Prostate gland (tissue), 2 donors: ENCODE measurements around the gene ANKRD2. TPM values are rescaled to one million over a fixed set of nuclear protein-coding genes. Genes with fewer than 3 reads are reported as not detected.
A peak's percentile ranks its signal among the peaks of the same experiment; 100 is the strongest.
"Not testable (repeated sequence)": the region's sequence is repeated elsewhere in the genome, so short reads cannot be mapped to it uniquely, and the experiment has no call there.

ENCODE experiments used
- DNase-seq: peaks from one replicate; pipeline ENCODE4 v3.0.0-alpha.2; 2019; ENCODE audit warnings: low spot score
- H3K27ac ChIP-seq, 2 donors: fragments of 200-600 bp; sonication (generic); 2 replicates each; pipeline ENCODE4 v1.5.1; 2017 to 2019
- H3K27me3 ChIP-seq: fragments of 200-600 bp; sonication (generic); replicated peaks from 2 replicates; pipeline ENCODE4 v1.5.1; 2019; ENCODE audit not compliant: insufficient read depth
- H3K36me3 ChIP-seq, 2 donors: fragments of 200-600 bp; sonication (generic); 1 replicate in 1 of 2; 2 replicates in 1 of 2; pipeline versions ENCODE4 v1.5.1 to v1.8.1; 2017 to 2019
- H3K4me1 ChIP-seq: fragments of 200-600 bp; sonication (generic); replicated peaks from 2 replicates; pipeline ENCODE4 v1.5.1; 2019
- H3K4me3 ChIP-seq, 2 donors: fragments of 200-600 bp; sonication (generic); 2 replicates each; pipeline ENCODE4 v1.5.1; 2017 to 2019
- H3K9me3 ChIP-seq: fragments of 200-600 bp; sonication (generic); 2 replicates; pipeline ENCODE4 v1.5.1; 2017
- POLR2A ChIP-seq: fragments of 450-650 bp; IDR thresholded peaks from one replicate; pipeline ENCODE4 v1.6.1; 2016; ENCODE audit warnings: antibody characterized with exemption, mild to moderate bottlenecking
- POLR2AphosphoS5 ChIP-seq: sonication (generic); formaldehyde crosslinking; IDR thresholded peaks from one replicate; pipeline ENCODE4 v1.6.1; 2017; ENCODE audit warnings: antibody characterized with exemption
- WGBS: methylation state at CpG from one replicate; pipeline ENCODE4 v1.1.5; 2018; 5-methylcytosine and 5-hydroxymethylcytosine counted together
- intact Hi-C: fragments of 100-400 bp; cut with DNase I; formaldehyde crosslinking; loops from one replicate; pipeline ENCODE4 v1.14.2; 2022
- total RNA-seq, 2 donors: library from RNA; depleted of rRNA; stranded (reverse); fragments of >200 nt; gene quantifications; one replicate each; pipeline ENCODE4 v1.1.0, GENCODE V29; 2016
- TF ChIP-seq, protein P1 (sequence below), 4 experiments: fragments of 200-600 bp in 2 of 4; fragments of 450-650 bp in 2 of 4; sonication (generic) in 2 of 4; IDR thresholded peaks; 1 replicate in 3 of 4; 2 replicates in 1 of 4; pipeline ENCODE4 v1.5.1; 2016 to 2019; ENCODE audit warnings: antibody characterized with exemption in 4 of 4, mild to moderate bottlenecking in 2 of 4, moderate library complexity in 2 of 4

ANKRD2 gene
- total RNA-seq, 2 donors from 2014 or later: 13.9 TPM; not detected in 1

DNA sequence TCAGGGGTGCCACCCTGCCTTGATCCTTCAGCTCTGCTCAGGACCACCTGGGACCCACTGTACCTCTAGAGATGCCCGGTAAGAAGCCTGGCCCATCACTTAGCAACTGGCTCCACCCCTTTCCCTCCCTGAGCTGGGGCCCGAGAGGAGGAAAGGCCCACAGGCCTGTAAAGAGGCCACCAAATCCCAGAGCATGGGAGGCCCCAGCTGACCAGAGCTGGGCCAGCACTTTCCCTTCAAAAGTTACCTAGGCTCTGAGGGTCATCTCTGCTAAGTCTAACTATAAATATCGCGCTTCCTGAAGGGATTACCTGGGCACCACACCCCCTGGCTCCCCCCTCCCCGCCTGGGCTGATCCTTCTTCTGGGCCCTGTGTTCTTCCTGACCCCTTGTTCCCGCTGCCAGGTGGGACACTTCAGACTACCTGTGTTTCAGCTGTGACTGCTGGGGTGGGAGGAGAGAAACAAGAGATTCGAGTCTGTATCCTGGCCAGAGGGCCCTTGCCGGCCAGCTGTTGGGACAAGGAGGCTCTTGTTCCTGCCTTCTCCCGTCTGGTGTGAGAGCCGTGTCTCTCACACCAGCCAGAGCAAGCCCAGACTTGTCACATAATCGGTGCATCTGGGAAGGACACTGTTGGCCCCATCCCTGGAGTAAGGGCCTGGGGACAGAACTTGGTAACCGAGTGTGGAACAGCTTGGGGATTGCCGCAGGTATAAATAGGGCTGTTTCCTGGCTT, 22.8 kb upstream of the ANKRD2 start:
- Histone ChIP-seq H3K27ac (peak overlapping the region; percentile 24 to 76), H3K4me1 (no peaks in the 10 kb centered on the region), H3K36me3 (no peaks in the 10 kb centered on the region), H3K27me3 (no peaks in the 10 kb centered on the region), H3K4me3 (no peak overlapping the region), H3K9me3 (no peaks in the 10 kb centered on the region)
- TF ChIP-seq POLR2AphosphoS5: peak; percentile 22
- TF ChIP-seq, protein P1, sequence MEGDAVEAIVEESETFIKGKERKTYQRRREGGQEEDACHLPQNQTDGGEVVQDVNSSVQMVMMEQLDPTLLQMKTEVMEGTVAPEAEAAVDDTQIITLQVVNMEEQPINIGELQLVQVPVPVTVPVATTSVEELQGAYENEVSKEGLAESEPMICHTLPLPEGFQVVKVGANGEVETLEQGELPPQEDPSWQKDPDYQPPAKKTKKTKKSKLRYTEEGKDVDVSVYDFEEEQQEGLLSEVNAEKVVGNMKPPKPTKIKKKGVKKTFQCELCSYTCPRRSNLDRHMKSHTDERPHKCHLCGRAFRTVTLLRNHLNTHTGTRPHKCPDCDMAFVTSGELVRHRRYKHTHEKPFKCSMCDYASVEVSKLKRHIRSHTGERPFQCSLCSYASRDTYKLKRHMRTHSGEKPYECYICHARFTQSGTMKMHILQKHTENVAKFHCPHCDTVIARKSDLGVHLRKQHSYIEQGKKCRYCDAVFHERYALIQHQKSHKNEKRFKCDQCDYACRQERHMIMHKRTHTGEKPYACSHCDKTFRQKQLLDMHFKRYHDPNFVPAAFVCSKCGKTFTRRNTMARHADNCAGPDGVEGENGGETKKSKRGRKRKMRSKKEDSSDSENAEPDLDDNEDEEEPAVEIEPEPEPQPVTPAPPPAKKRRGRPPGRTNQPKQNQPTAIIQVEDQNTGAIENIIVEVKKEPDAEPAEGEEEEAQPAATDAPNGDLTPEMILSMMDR (IDR thresholded peaks at IDR 0.05): no peak
- peak; percentile 57 for DNase-seq
- WGBS: 24% methylated on average over 13 of the region's 13 CpGs
- intact Hi-C loops: no loop called here

DNA sequence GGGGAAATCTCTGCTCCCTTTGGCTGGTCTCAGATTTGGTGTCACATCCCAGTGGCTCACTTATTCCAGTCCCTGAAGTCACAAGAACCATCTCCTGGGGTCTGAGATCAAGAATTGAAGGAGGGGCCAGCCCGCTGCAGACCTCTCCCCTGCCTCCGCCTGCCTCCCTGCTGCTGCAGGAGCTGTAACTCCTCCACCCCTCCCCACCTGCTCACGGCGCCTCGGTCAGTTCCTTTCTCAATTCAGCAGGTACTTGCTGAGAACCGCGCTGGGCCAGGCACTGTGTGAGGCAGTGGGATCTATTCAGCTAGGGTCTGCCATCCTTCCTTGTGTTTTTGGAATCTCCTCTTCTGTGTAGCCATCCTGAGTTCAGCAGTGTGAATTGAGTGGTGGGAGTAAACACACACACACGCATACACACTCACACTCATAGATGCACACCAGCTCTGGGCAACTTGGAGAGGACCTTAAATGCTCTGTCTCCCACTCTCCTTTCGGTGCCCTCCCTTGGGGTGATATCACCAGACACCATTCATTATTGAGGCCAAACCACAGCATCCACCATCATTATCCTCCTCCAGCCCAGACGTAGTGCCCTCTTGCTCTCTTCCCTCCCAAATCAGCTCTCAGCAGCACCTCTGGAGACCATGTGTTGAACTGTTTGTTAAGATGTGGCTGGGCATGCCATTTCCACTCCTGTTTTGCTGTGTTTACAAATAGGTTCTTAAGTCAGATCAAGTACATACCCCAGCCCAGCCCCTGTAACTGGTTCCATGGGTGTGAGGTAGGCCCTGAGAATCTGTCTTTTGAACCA, 22.0 kb upstream of the ANKRD2 start:
- Histone ChIP-seq H3K27me3 (no peaks in the 10 kb centered on the region), H3K9me3 (no peaks in the 10 kb centered on the region), H3K36me3 (no peaks in the 10 kb centered on the region), H3K27ac (peak overlapping the region; percentile 24 to 76), H3K4me3 (no peak overlapping the region), H3K4me1 (no peaks in the 10 kb centered on the region)
- no peak for TF ChIP-seq POLR2A
- TF ChIP-seq, protein P1 (IDR thresholded peaks at IDR 0.05): no peak
- TF ChIP-seq POLR2AphosphoS5: no peak
- intact Hi-C loops: no loop called here
- WGBS: 80% methylated on average over 10 of the region's 10 CpGs
- no peak for DNase-seq

DNA sequence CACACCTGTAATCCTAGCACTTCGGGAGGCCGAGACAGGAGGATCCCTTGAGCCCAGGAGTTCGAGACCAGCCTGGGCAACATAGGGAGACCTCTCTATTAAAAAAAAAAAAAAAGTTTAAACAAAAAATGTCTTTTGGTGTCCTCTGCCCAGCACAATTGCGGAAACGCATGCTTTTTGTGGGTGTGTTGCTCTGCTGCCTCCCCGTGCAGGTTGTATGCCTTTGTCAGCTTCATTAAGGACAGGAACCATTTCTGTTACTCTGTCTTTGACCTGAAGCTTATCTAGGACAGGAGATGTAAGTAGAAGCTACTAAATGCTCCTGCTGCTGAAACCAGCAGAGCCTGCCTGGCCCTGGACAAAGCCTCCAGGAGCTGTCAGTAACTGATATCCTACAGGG, 21.3 kb upstream of the ANKRD2 start:
- 92% methylated on average over 6 of the region's 6 CpGs for WGBS
- H3K36me3 ChIP-seq: no peaks in the 10 kb centered on the region
- no peaks in the 10 kb centered on the region for H3K4me1 ChIP-seq
- no peak for DNase-seq
- no peaks in the 10 kb centered on the region for H3K9me3 ChIP-seq
- no peak overlapping the region for H3K27ac ChIP-seq
- no peak overlapping the region for H3K4me3 ChIP-seq
- no peaks in the 10 kb centered on the region for H3K27me3 ChIP-seq
- TF ChIP-seq, protein P1 (IDR thresholded peaks at IDR 0.05): no peak
- TF ChIP-seq POLR2AphosphoS5 (no peak), POLR2A (no peak)
- intact Hi-C loops: no loop called here

GRCh38 chr10:97553575-97554031, 19.0 kb upstream of the ANKRD2 start:
- TF ChIP-seq POLR2AphosphoS5 (peak; percentile 48), POLR2A (no peak)
- TF ChIP-seq, protein P1 (IDR thresholded peaks at IDR 0.05): peak; percentile 32 to 82 (median 71)
- H3K4me1 ChIP-seq: no peaks in the 10 kb centered on the region
- WGBS: 23% methylated on average over 6 of the region's 6 CpGs
- no peak overlapping the region for H3K27ac ChIP-seq
- H3K27me3 ChIP-seq: no peaks in the 10 kb centered on the region
- H3K36me3 ChIP-seq: no peaks in the 10 kb centered on the region
- H3K9me3 ChIP-seq: no peaks in the 10 kb centered on the region
- DNase-seq: peak; percentile 35
- no peak overlapping the region for H3K4me3 ChIP-seq
- intact Hi-C loops: loop anchor here (2.0 kb wide), 1 partner anchor 91 kb away; no protein-coding TSS in a partner anchor

GRCh38 chr10:97554336-97554735, 18.2 kb upstream of the ANKRD2 start:
- intact Hi-C loops, DNase-seq, H3K27ac ChIP-seq, H3K9me3 ChIP-seq, H3K36me3 ChIP-seq, H3K4me3 ChIP-seq, H3K4me1 ChIP-seq, H3K27me3 ChIP-seq: not testable (repeated sequence)
- WGBS: 99% methylated on average over 5 of the region's 5 CpGs

- not testable (repeated sequence) for H3K4me3 ChIP-seq
- 92% methylated on average over 8 of the region's 10 CpGs for WGBS
Observed at GRCh38 chr10:97555541-97555940, 17.0 kb upstream of the ANKRD2 start.

GRCh38 chr10:97560731-97561381, 11.7 kb upstream of the ANKRD2 start:
- H3K9me3 ChIP-seq, intact Hi-C loops, H3K36me3 ChIP-seq, H3K4me3 ChIP-seq, DNase-seq, H3K27me3 ChIP-seq, H3K4me1 ChIP-seq: not testable (repeated sequence)
- H3K27ac ChIP-seq: peak overlapping the region in 1 of 2 donors; percentile 38
- WGBS: 79% methylated on average over 17 of the region's 17 CpGs

More at GRCh38 chr10:97555541-97555940, 17.0 kb upstream of the ANKRD2 start:
- H3K4me1 ChIP-seq, H3K27ac ChIP-seq, H3K27me3 ChIP-seq, intact Hi-C loops, DNase-seq, H3K9me3 ChIP-seq, H3K36me3 ChIP-seq: not testable (repeated sequence)
